ENCODE measurements around the gene OCRL.
A peak's percentile ranks its signal among the peaks of the same experiment; 100 is the strongest.

OCRL gene

GRCh38 chrX:129516402-129516801 is 23.7 kb upstream of the OCRL start:
- DNase-seq: no peak
- Histone ChIP-seq H3K4me3 (ENCODE audit: insufficient read depth, low read depth, low read length, poor library complexity, severe bottlenecking) (no peak overlapping the region), H3K36me3 (ENCODE audit: control insufficient read depth, insufficient read depth, low read length) (no peaks in the 10 kb centered on the region), H3K27me3 (replicated peaks; ENCODE audit: control insufficient read depth, insufficient read depth, low read length, poor library complexity, severe bottlenecking) (no peaks in the 10 kb centered on the region), H3K4me1 (ENCODE audit: control insufficient read depth, insufficient read depth, low read length, poor library complexity, severe bottlenecking) (no peaks in the 10 kb centered on the region), H3K9me3 (ENCODE audit: control insufficient read depth, low read length) (no peaks in the 10 kb centered on the region), H3K27ac (ENCODE audit: insufficient read depth, low read length, poor library complexity, severe bottlenecking) (no peak overlapping the region)

- Histone ChIP-seq H3K36me3 (ENCODE audit: control insufficient read depth, insufficient read depth, low read length) (no peaks in the 10 kb centered on the region), H3K27ac (ENCODE audit: insufficient read depth, low read length, poor library complexity, severe bottlenecking) (no peak overlapping the region), H3K4me1 (ENCODE audit: control insufficient read depth, insufficient read depth, low read length, poor library complexity, severe bottlenecking) (no peaks in the 10 kb centered on the region), H3K27me3 (replicated peaks; ENCODE audit: control insufficient read depth, insufficient read depth, low read length, poor library complexity, severe bottlenecking) (no peaks in the 10 kb centered on the region), H3K4me3 (ENCODE audit: insufficient read depth, low read depth, low read length, poor library complexity, severe bottlenecking) (no peak overlapping the region), H3K9me3 (ENCODE audit: control insufficient read depth, low read length) (no peaks in the 10 kb centered on the region)
- DNase-seq: no peak
Observed at GRCh38 chrX:129520151-129520550, 19.9 kb upstream of the OCRL start.

- no peaks in the 10 kb centered on the region for H3K4me1 ChIP-seq (ENCODE audit: control insufficient read depth, insufficient read depth, low read length, poor library complexity, severe bottlenecking)
- no peak overlapping the region for H3K27ac ChIP-seq (ENCODE audit: insufficient read depth, low read length, poor library complexity, severe bottlenecking)
- H3K27me3 ChIP-seq (replicated peaks; ENCODE audit: control insufficient read depth, insufficient read depth, low read length, poor library complexity, severe bottlenecking): no peaks in the 10 kb centered on the region
- no peak for DNase-seq
- peak overlapping the region; percentile 66 for H3K4me3 ChIP-seq (ENCODE audit: insufficient read depth, low read depth, low read length, poor library complexity, severe bottlenecking)
- no peaks in the 10 kb centered on the region for H3K36me3 ChIP-seq (ENCODE audit: control insufficient read depth, insufficient read depth, low read length)
- no peaks in the 10 kb centered on the region for H3K9me3 ChIP-seq (ENCODE audit: control insufficient read depth, low read length)
Observed at GRCh38 chrX:129522184-129523078, 17.6 kb upstream of the OCRL start.

GRCh38 chrX:129523079-129523911 is 16.8 kb upstream of the OCRL start, which contains the start of gene SMARCA1:
TSS of gene SMARCA1 (minus strand) at chrX:129523490. CDS start at chrX:129523370, 120 bp downstream.
- Histone ChIP-seq H3K9me3 (ENCODE audit: control insufficient read depth, low read length) (no peaks in the 10 kb centered on the region), H3K4me1 (ENCODE audit: control insufficient read depth, insufficient read depth, low read length, poor library complexity, severe bottlenecking) (no peaks in the 10 kb centered on the region), H3K36me3 (ENCODE audit: control insufficient read depth, insufficient read depth, low read length) (no peaks in the 10 kb centered on the region), H3K4me3 (ENCODE audit: insufficient read depth, low read depth, low read length, poor library complexity, severe bottlenecking) (peak within 1 kb of the TSS; percentile 66), H3K27me3 (replicated peaks; ENCODE audit: control insufficient read depth, insufficient read depth, low read length, poor library complexity, severe bottlenecking) (no peaks in the 10 kb centered on the region), H3K27ac (ENCODE audit: insufficient read depth, low read length, poor library complexity, severe bottlenecking) (no peak within 1 kb of the TSS)
- DNase-seq: no peak

GRCh38 chrX:129524250-129524850 is 15.7 kb upstream of the OCRL start:
- Histone ChIP-seq H3K4me3 (ENCODE audit: insufficient read depth, low read depth, low read length, poor library complexity, severe bottlenecking) (no peak overlapping the region), H3K36me3 (ENCODE audit: control insufficient read depth, insufficient read depth, low read length) (no peaks in the 10 kb centered on the region), H3K9me3 (ENCODE audit: control insufficient read depth, low read length) (no peaks in the 10 kb centered on the region), H3K27ac (ENCODE audit: insufficient read depth, low read length, poor library complexity, severe bottlenecking) (no peak overlapping the region), H3K4me1 (ENCODE audit: control insufficient read depth, insufficient read depth, low read length, poor library complexity, severe bottlenecking) (no peaks in the 10 kb centered on the region), H3K27me3 (replicated peaks; ENCODE audit: control insufficient read depth, insufficient read depth, low read length, poor library complexity, severe bottlenecking) (no peaks in the 10 kb centered on the region)
- DNase-seq: no peak

GRCh38 chrX:129525162-129525561 is 14.9 kb upstream of the OCRL start:
- Histone ChIP-seq H3K27ac (ENCODE audit: insufficient read depth, low read length, poor library complexity, severe bottlenecking) (no peak overlapping the region), H3K36me3 (ENCODE audit: control insufficient read depth, insufficient read depth, low read length) (no peaks in the 10 kb centered on the region), H3K4me3 (ENCODE audit: insufficient read depth, low read depth, low read length, poor library complexity, severe bottlenecking) (no peak overlapping the region), H3K4me1 (ENCODE audit: control insufficient read depth, insufficient read depth, low read length, poor library complexity, severe bottlenecking) (no peaks in the 10 kb centered on the region), H3K27me3 (replicated peaks; ENCODE audit: control insufficient read depth, insufficient read depth, low read length, poor library complexity, severe bottlenecking) (no peaks in the 10 kb centered on the region), H3K9me3 (ENCODE audit: control insufficient read depth, low read length) (no peaks in the 10 kb centered on the region)
- DNase-seq: no peak

- Histone ChIP-seq H3K4me3 (ENCODE audit: insufficient read depth, low read depth, low read length, poor library complexity, severe bottlenecking) (no peak overlapping the region), H3K9me3 (ENCODE audit: control insufficient read depth, low read length) (no peaks in the 10 kb centered on the region), H3K36me3 (ENCODE audit: control insufficient read depth, insufficient read depth, low read length) (no peaks in the 10 kb centered on the region), H3K4me1 (ENCODE audit: control insufficient read depth, insufficient read depth, low read length, poor library complexity, severe bottlenecking) (no peaks in the 10 kb centered on the region), H3K27ac (ENCODE audit: insufficient read depth, low read length, poor library complexity, severe bottlenecking) (no peak overlapping the region), H3K27me3 (replicated peaks; ENCODE audit: control insufficient read depth, insufficient read depth, low read length, poor library complexity, severe bottlenecking) (no peaks in the 10 kb centered on the region)
- no peak for DNase-seq
Observed at GRCh38 chrX:129525896-129526295, 14.2 kb upstream of the OCRL start.

GRCh38 chrX:129529685-129530281 is 10.3 kb upstream of the OCRL start:
- Histone ChIP-seq H3K9me3 (ENCODE audit: control insufficient read depth, low read length) (no peaks in the 10 kb centered on the region), H3K36me3 (ENCODE audit: control insufficient read depth, insufficient read depth, low read length) (no peaks in the 10 kb centered on the region), H3K4me1 (ENCODE audit: control insufficient read depth, insufficient read depth, low read length, poor library complexity, severe bottlenecking) (no peaks in the 10 kb centered on the region), H3K27me3 (replicated peaks; ENCODE audit: control insufficient read depth, insufficient read depth, low read length, poor library complexity, severe bottlenecking) (no peaks in the 10 kb centered on the region), H3K4me3 (ENCODE audit: insufficient read depth, low read depth, low read length, poor library complexity, severe bottlenecking) (no peak overlapping the region), H3K27ac (ENCODE audit: insufficient read depth, low read length, poor library complexity, severe bottlenecking) (no peak overlapping the region)
- no peak for DNase-seq

- no peaks in the 10 kb centered on the region for H3K27me3 ChIP-seq (replicated peaks; ENCODE audit: control insufficient read depth, insufficient read depth, low read length, poor library complexity, severe bottlenecking)
- no peaks in the 10 kb centered on the region for H3K36me3 ChIP-seq (ENCODE audit: control insufficient read depth, insufficient read depth, low read length)
- H3K27ac ChIP-seq (ENCODE audit: insufficient read depth, low read length, poor library complexity, severe bottlenecking): no peak overlapping the region
- H3K4me1 ChIP-seq (ENCODE audit: control insufficient read depth, insufficient read depth, low read length, poor library complexity, severe bottlenecking): no peaks in the 10 kb centered on the region
- H3K9me3 ChIP-seq (ENCODE audit: control insufficient read depth, low read length): no peaks in the 10 kb centered on the region
- H3K4me3 ChIP-seq (ENCODE audit: insufficient read depth, low read depth, low read length, poor library complexity, severe bottlenecking): no peak overlapping the region
- no peak for DNase-seq
Observed at GRCh38 chrX:129530410-129530809, 9.6 kb upstream of the OCRL start.

Measured in effector memory CD4-positive, alpha-beta T cell (primary cell).